ENCODE data around the gene SYNDIG1. TPM values are rescaled to one million over a fixed set of nuclear protein-coding genes. Genes with fewer than 3 reads are reported as not detected.

Gene SYNDIG1
- total RNA-seq, 1 experiment from 2014 or later, result not detected

- no peak for DNase-seq
- H3K27ac Mint-ChIP-seq (ENCODE audit: unreplicated experiment), result no peak overlapping the region
- CTCF ChIA-PET, result no interaction called here
- no peak overlapping the region for H3K4me3 Mint-ChIP-seq (ENCODE audit: low read depth, unreplicated experiment)
- TF ChIP-seq CTCF (IDR thresholded peaks at IDR 0.05; ENCODE audit: unreplicated experiment), result no peak
- no peaks in the 10 kb centered on the region for H3K36me3 Mint-ChIP-seq (ENCODE audit: insufficient read depth, unreplicated experiment)
- BruUV-seq (replicated peaks), result no TSS peak
- intact Hi-C loops (cut with micrococcal nuclease; ENCODE audit: unreplicated experiment), result no loop called here
- H3K9me3 Mint-ChIP-seq (ENCODE audit: low read depth, unreplicated experiment), result no peaks in the 10 kb centered on the region
- H3K27me3 Mint-ChIP-seq (ENCODE audit: unreplicated experiment), result peaks cover 13% of the 10 kb centered on the region
- H3K4me1 Mint-ChIP-seq (ENCODE audit: low read depth, unreplicated experiment), result no peaks in the 10 kb centered on the region
Measured at GRCh38 chr20:24701668-24702067, 232.2 kb downstream of the SYNDIG1 start.

- Mint-ChIP-seq H3K36me3 (ENCODE audit: insufficient read depth, unreplicated experiment) (no peaks in the 10 kb centered on the region), H3K4me1 (ENCODE audit: low read depth, unreplicated experiment) (no peaks in the 10 kb centered on the region), H3K27me3 (ENCODE audit: unreplicated experiment) (peaks cover 13% of the 10 kb centered on the region), H3K27ac (ENCODE audit: unreplicated experiment) (no peak overlapping the region), H3K4me3 (ENCODE audit: low read depth, unreplicated experiment) (no peak overlapping the region), H3K9me3 (ENCODE audit: low read depth, unreplicated experiment) (no peaks in the 10 kb centered on the region)
- no peak for DNase-seq
- intact Hi-C loops (cut with micrococcal nuclease; ENCODE audit: unreplicated experiment), result no loop called here
- TF ChIP-seq CTCF (IDR thresholded peaks at IDR 0.05; ENCODE audit: unreplicated experiment), result no peak
- CTCF ChIA-PET, result no interaction called here
- no TSS peak for BruUV-seq (replicated peaks)
Measured at GRCh38 chr20:24702501-24703283, 233.3 kb downstream of the SYNDIG1 start.

GRCh38 chr20:24703284-24703610 is 233.8 kb downstream of the SYNDIG1 start:
- no TSS peak for BruUV-seq (replicated peaks)
- DNase-seq, result no peak
- CTCF ChIA-PET, result no interaction called here
- no peak for TF ChIP-seq CTCF (IDR thresholded peaks at IDR 0.05; ENCODE audit: unreplicated experiment)
- H3K9me3 Mint-ChIP-seq (ENCODE audit: low read depth, unreplicated experiment), result no peaks in the 10 kb centered on the region
- H3K27ac Mint-ChIP-seq (ENCODE audit: unreplicated experiment), result no peak overlapping the region
- peaks cover 19% of the 10 kb centered on the region for H3K27me3 Mint-ChIP-seq (ENCODE audit: unreplicated experiment)
- no peaks in the 10 kb centered on the region for H3K36me3 Mint-ChIP-seq (ENCODE audit: insufficient read depth, unreplicated experiment)
- H3K4me3 Mint-ChIP-seq (ENCODE audit: low read depth, unreplicated experiment), result no peak overlapping the region
- intact Hi-C loops (cut with micrococcal nuclease; ENCODE audit: unreplicated experiment), result no loop called here
- H3K4me1 Mint-ChIP-seq (ENCODE audit: low read depth, unreplicated experiment), result no peaks in the 10 kb centered on the region

- intact Hi-C loops (cut with micrococcal nuclease; ENCODE audit: unreplicated experiment), result no loop called here
Measured at GRCh38 chr20:24704899-24705298, 235.5 kb downstream of the SYNDIG1 start.

More at GRCh38 chr20:24704899-24705298, 235.5 kb downstream of the SYNDIG1 start:
- Mint-ChIP-seq H3K4me1 (ENCODE audit: low read depth, unreplicated experiment) (no peaks in the 10 kb centered on the region), H3K27me3 (ENCODE audit: unreplicated experiment) (peaks cover 25% of the 10 kb centered on the region), H3K4me3 (ENCODE audit: low read depth, unreplicated experiment) (no peak overlapping the region), H3K9me3 (ENCODE audit: low read depth, unreplicated experiment) (no peaks in the 10 kb centered on the region), H3K36me3 (ENCODE audit: insufficient read depth, unreplicated experiment) (no peaks in the 10 kb centered on the region), H3K27ac (ENCODE audit: unreplicated experiment) (no peak overlapping the region)
- no TSS peak for BruUV-seq (replicated peaks)
- DNase-seq, result no peak
- no peak for TF ChIP-seq CTCF (IDR thresholded peaks at IDR 0.05; ENCODE audit: unreplicated experiment)
- CTCF ChIA-PET, result no interaction called here
